Spleen (tissue), 11 donors: ENCODE data around the gene MYL4. TPM values are rescaled to one million over a fixed set of nuclear protein-coding genes. Genes with fewer than 3 reads are reported as not detected.

ENCODE experiments used
- DNase-seq: peaks from one replicate; pipeline ENCODE4 v3.0.0-alpha.2; 2020
- H3K27ac ChIP-seq, 8 donors: fragments of 200-600 bp; sonication (generic) in 7 of 8; 1 replicate in 4 of 8; 2 replicates in 4 of 8; pipeline versions ENCODE4 v1.5.0 to v1.8.0; 2016 to 2021; ENCODE audit warnings: inconsistent platforms in 4 of 8, mild to moderate bottlenecking in 4 of 8, moderate library complexity in 1 of 8
- H3K27me3 ChIP-seq, 7 donors: fragments of 200-600 bp; sonication (generic) in 6 of 7; replicated peaks in 1 of 7; 1 replicate in 4 of 7; 2 replicates in 3 of 7; pipeline versions ENCODE4 v1.5.0 to v1.8.0; 2016 to 2021; ENCODE audit warnings: inconsistent platforms in 3 of 7, mild to moderate bottlenecking in 1 of 7
- H3K36me3 ChIP-seq, 6 donors: fragments of 200-600 bp; sonication (generic) in 5 of 6; 1 replicate in 4 of 6; 2 replicates in 2 of 6; pipeline versions ENCODE4 v1.5.0 to v1.8.0; 2016 to 2021; ENCODE audit warnings: inconsistent platforms in 2 of 6
- H3K4me1 ChIP-seq, 6 donors: fragments of 200-600 bp; sonication (generic) in 5 of 6; 1 replicate in 3 of 6; 2 replicates in 3 of 6; pipeline versions ENCODE4 v1.5.0 to v1.8.0; 2016 to 2021; ENCODE audit warnings: inconsistent platforms in 3 of 6
- H3K4me3 ChIP-seq, 8 donors: fragments of 200-600 bp; sonication (generic) in 7 of 8; 1 replicate in 4 of 8; 2 replicates in 4 of 8; pipeline versions ENCODE4 v1.5.0 to v1.8.0; 2016 to 2021; ENCODE audit warnings: inconsistent platforms in 4 of 8, mild to moderate bottlenecking in 4 of 8, moderate library complexity in 2 of 8
- H3K9me3 ChIP-seq, 8 donors: fragments of 200-600 bp; sonication (generic) in 7 of 8; 1 replicate in 4 of 8; 2 replicates in 4 of 8; pipeline versions ENCODE4 v1.5.0 to v1.8.0; 2016 to 2021; ENCODE audit warnings: inconsistent platforms in 4 of 8
- POLR2A ChIP-seq, 3 donors: fragments of 450-650 bp; IDR thresholded peaks; one replicate each; pipeline ENCODE4 v1.5.1; 2017; ENCODE audit warnings: antibody characterized with exemption in 3 of 3, mild to moderate bottlenecking in 1 of 3
- POLR2AphosphoS5 ChIP-seq, 3 donors: sonication (generic); formaldehyde crosslinking; IDR thresholded peaks; one replicate each; pipeline ENCODE4 v1.5.1; 2017; ENCODE audit warnings: antibody characterized with exemption in 3 of 3
- WGBS, 5 donors: extraction: QIAGEN DNeasy Blood & Tissue Kit in 3 of 5; methylation state at CpG; one replicate each; pipeline versions ENCODE4 v1.1.5 to v1.1.7; 2013 to 2018; 5-methylcytosine and 5-hydroxymethylcytosine counted together
- intact Hi-C: fragments of 100-400 bp; cut with DNase I; formaldehyde crosslinking; loops from one replicate; pipeline ENCODE4 v1.15.0; 2023; ENCODE audit warnings: low total_unique reads
- polyA plus RNA-seq, 3 donors: library from polyadenylated mRNA; stranded (reverse); fragments of 200-250 nt; gene quantifications; one replicate each; pipeline ENCODE4 v1.2.1, GENCODE V29; 2013
- total RNA-seq, 7 donors: library from RNA; depleted of rRNA in 3 of 7; stranded (reverse); fragments of >200 nt in 3 of 7; fragmentation: NEBNext Ultra II Directional in 4 of 7; extraction: Animal tissue kit (Norgen Biotek cat#: 25700) in 4 of 7; gene quantifications; one replicate each; pipeline versions ENCODE4 v1.1.0 to v1.2.1, GENCODE V29; 2016 to 2021
- TF ChIP-seq, protein P1 (sequence below), 11 experiments: fragments of 200-600 bp in 7 of 11; fragments of 450-650 bp in 4 of 11; sonication (generic) in 4 of 11; IDR thresholded peaks in 8 of 11; conservative IDR thresholded peaks in 3 of 11; 1 replicate in 7 of 11; 2 replicates in 4 of 11; pipeline versions ENCODE4 v1.4.0 to v1.8.0; 2016 to 2021; ENCODE audit warnings: antibody characterized with exemption in 11 of 11, inconsistent platforms in 4 of 11, mild to moderate bottlenecking in 1 of 11
- donor health status: healthy with polysubstance abuse.
- donor health status: DM: no; HTN: no; CAD: no; lungs with moderate emphysema.
- donor health status: DM: no; HTN: no; CAD: no.
- donor health status: Bipolar disorder and iron deficiency.
- donor health status: healthy.
- donor health status: DM: no; HTN: no; CAD: no.
- donor health status: DM: yes; HTN: yes; CAD: no.

MYL4 gene
- total and polyA plus RNA-seq, 10 donors: 0.39 to 8.3 (median 2.6) TPM

DNA sequence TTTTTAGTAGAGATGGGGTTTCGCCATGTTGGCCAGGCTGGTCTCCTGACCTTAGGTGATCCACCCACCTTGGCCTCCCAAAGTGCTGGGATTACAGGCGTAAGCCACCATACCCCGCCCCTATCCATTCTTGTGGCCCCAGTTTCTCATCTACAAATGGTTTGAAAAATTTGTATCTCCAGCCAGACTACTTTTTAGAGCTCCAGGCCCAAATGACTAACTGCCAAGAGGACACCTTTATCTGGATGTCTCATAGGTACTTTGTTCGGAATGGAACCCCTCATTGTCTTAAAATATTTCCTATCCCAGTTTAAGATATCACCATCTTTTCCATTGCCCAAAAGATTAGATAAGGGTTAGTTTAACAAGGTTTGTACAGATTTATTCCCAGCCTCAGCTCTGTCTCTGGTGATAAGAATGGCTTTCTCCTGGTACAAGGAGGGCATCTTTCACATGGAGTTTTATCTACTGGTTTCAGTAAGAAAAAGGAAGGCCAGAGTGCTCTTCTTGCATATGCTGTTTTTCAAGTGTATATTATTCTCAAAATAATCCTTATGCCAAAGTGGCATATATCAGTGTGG is 15.1 kb upstream of the MYL4 start:
- Histone ChIP-seq H3K27me3 (no peaks in the 10 kb centered on the region), H3K4me3 (no peak overlapping the region), H3K36me3 (no peaks in the 10 kb centered on the region), H3K9me3 (no peaks in the 10 kb centered on the region), H3K4me1 (peaks cover 0 to 23% (median 7%) of the 10 kb centered on the region in 6 donors), H3K27ac (no peak overlapping the region)
- no peak for TF ChIP-seq POLR2A (IDR thresholded peaks at IDR 0.05)
- TF ChIP-seq, protein P1, sequence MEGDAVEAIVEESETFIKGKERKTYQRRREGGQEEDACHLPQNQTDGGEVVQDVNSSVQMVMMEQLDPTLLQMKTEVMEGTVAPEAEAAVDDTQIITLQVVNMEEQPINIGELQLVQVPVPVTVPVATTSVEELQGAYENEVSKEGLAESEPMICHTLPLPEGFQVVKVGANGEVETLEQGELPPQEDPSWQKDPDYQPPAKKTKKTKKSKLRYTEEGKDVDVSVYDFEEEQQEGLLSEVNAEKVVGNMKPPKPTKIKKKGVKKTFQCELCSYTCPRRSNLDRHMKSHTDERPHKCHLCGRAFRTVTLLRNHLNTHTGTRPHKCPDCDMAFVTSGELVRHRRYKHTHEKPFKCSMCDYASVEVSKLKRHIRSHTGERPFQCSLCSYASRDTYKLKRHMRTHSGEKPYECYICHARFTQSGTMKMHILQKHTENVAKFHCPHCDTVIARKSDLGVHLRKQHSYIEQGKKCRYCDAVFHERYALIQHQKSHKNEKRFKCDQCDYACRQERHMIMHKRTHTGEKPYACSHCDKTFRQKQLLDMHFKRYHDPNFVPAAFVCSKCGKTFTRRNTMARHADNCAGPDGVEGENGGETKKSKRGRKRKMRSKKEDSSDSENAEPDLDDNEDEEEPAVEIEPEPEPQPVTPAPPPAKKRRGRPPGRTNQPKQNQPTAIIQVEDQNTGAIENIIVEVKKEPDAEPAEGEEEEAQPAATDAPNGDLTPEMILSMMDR (IDR thresholded peaks at IDR 0.05 in 8 of 11, conservative IDR thresholded peaks at IDR 0.05 in 3 of 11): no peak
- 95 to 99% (median 98%) methylated on average over 4 of the region's 4 CpGs for WGBS, 5 donors
- no peak for DNase-seq
- intact Hi-C loops: no loop called here

DNA sequence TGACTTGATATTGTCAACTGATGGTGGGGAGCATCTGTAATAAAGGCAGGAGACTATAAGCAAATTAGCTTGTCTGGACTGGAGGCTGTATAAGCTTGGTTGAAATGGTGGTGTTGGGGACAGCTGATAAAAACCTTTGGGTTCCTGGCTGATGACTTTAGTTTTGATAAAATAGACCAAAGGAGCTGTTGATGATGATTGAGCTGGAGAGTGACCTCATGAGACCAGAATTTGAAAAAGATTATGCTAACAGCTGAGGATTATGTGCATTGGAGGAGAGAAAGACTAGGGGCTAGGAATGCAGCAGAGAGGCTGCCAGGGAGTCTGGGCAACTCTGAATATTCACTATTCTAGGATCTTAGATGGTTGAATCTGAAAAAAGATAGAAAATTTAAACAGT is 11.3 kb upstream of the MYL4 start:
- Histone ChIP-seq H3K4me3 (no peak overlapping the region), H3K36me3 (no peaks in the 10 kb centered on the region), H3K27ac (no peak overlapping the region), H3K27me3 (no peaks in the 10 kb centered on the region), H3K9me3 (no peaks in the 10 kb centered on the region), H3K4me1 (peaks cover 0 to 26% (median 16%) of the 10 kb centered on the region in 6 donors)
- DNase-seq: no peak
- TF ChIP-seq POLR2AphosphoS5 (IDR thresholded peaks at IDR 0.05) (no peak), POLR2A (IDR thresholded peaks at IDR 0.05) (no peak)
- TF ChIP-seq, protein P1 (IDR thresholded peaks at IDR 0.05 in 8 of 11, conservative IDR thresholded peaks at IDR 0.05 in 3 of 11): no peak
- intact Hi-C loops: no loop called here

DNA sequence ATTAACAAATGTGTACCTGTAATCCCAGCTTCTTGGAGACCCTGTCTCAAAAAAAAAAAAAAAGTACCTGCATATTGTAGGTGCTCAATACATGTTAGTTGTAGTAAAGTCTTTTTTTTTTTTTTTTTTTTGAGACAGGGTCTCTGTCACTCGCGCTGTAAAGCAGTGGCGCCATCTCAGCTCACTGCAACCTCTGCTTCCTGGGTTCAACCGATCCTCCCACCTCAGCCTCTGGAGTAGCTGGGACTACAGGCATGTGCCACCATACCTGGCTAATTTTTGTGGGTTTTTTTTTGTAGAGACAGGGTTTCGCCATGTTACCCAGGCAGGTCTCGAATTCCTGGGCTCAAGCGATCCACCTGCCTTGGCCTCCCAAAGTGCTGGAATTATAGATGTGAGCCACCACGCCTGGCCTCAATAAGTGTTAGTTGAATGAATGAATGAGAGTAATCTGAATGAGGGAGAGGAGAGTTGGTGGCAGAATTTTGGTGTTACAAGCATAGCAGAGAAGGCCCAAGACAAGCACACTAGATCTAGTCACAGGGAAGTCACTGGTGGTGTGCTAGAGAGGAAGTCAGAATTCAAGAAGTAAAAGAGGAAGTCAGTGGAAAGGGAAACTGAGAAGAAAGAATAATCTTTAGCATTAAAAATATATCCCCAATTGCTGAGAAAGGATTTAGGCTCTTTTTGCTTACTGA is 9.4 kb upstream of the MYL4 start:
- DNase-seq: no peak
- Histone ChIP-seq H3K36me3 (no peaks in the 10 kb centered on the region), H3K4me1 (peaks cover 4 to 38% (median 30%) of the 10 kb centered on the region in 6 donors), H3K4me3 (peak overlapping the region in 1 of 8 donors; percentile 14), H3K9me3 (no peaks in the 10 kb centered on the region), H3K27ac (peak overlapping the region; percentile 56 to 88 (median 80)), H3K27me3 (no peaks in the 10 kb centered on the region)
- TF ChIP-seq, protein P1 (IDR thresholded peaks at IDR 0.05 in 8 of 11, conservative IDR thresholded peaks at IDR 0.05 in 3 of 11): no peak
- TF ChIP-seq POLR2A (IDR thresholded peaks at IDR 0.05): no peak
- TF ChIP-seq POLR2AphosphoS5 (IDR thresholded peaks at IDR 0.05): no peak
- intact Hi-C loops: no loop called here
- 84 to 95% (median 94%) methylated on average over 8 of the region's 8 CpGs for WGBS, 5 donors

DNA sequence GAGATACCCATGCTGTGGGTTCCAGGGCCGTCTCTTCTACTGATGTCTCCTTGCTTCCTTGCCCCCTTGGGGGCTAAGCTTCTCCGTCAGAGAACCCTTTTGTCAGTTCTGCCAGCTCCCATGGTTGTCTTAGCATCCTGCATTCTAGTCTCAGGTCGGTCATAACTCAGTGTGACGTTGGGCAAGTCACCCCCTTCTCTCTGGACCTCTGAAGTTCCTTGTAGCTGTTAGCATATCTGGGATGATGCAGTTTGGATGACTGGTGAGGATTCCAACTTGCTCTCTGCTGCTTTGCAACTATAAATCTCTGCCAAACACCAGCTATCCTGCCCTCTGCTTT is 8.9 kb upstream of the MYL4 start:
- DNase-seq: no peak
- Histone ChIP-seq H3K4me3 (peak overlapping the region in 1 of 8 donors; percentile 14), H3K9me3 (no peaks in the 10 kb centered on the region), H3K27me3 (no peaks in the 10 kb centered on the region), H3K4me1 (peaks cover 8 to 43% (median 35%) of the 10 kb centered on the region in 6 donors), H3K27ac (peak overlapping the region; percentile 56 to 88 (median 80)), H3K36me3 (no peaks in the 10 kb centered on the region)
- intact Hi-C loops: no loop called here
- 33 to 49% (median 45%) methylated on average over 4 of the region's 4 CpGs for WGBS, 5 donors
- TF ChIP-seq POLR2A (IDR thresholded peaks at IDR 0.05) (no peak), POLR2AphosphoS5 (IDR thresholded peaks at IDR 0.05) (no peak)
- TF ChIP-seq, protein P1 (IDR thresholded peaks at IDR 0.05 in 8 of 11, conservative IDR thresholded peaks at IDR 0.05 in 3 of 11): no peak
